Dedifferentiated amniotic fluid mesenchymal stem cell (primary cell): ENCODE measurements around the gene LYG2.
"Not testable (repeated sequence)": the region's sequence is repeated elsewhere in the genome, so short reads cannot be mapped to it uniquely, and the experiment has no call there.

ENCODE experiments used
- DNase-seq: peaks from one replicate; pipeline ENCODE4 v3.0.0-alpha.2; 2016; ENCODE audit errors: extremely low spot score

The LYG2 gene

GRCh38 chr2:99255491-99256318 is at the start of gene LYG2:
TSS of gene LYG2 (minus strand) at chr2:99255666. CDS start at chr2:99254260, 1,406 bp downstream.
- no peak for DNase-seq

GRCh38 chr2:99301097-99301496 is 45.6 kb upstream of the LYG2 start, which contains the start of gene LYG1:
TSS of gene LYG1 (minus strand) at chr2:99301197. CDS start at chr2:99295670, 5,527 bp downstream.
- not testable (repeated sequence) for DNase-seq

GRCh38 chr2:99299580-99299979 is 44.1 kb upstream of the LYG2 start:
- DNase-seq = no peak

- no peak for DNase-seq
Measured at GRCh38 chr2:99297994-99298393, 42.5 kb upstream of the LYG2 start.

- no peak for DNase-seq
Measured at GRCh38 chr2:99285526-99285925, 30.1 kb upstream of the LYG2 start.

- no peak for DNase-seq
Measured at GRCh38 chr2:99279969-99280695, 24.7 kb upstream of the LYG2 start.

GRCh38 chr2:99278793-99279291 is 23.4 kb upstream of the LYG2 start:
- peak; percentile 71 for DNase-seq

- DNase-seq = not testable (repeated sequence)
Measured at GRCh38 chr2:99278195-99278765, 22.8 kb upstream of the LYG2 start.

- DNase-seq = no peak
Measured at GRCh38 chr2:99275882-99276281, 20.4 kb upstream of the LYG2 start.

GRCh38 chr2:99261242-99261641 is 5.8 kb upstream of the LYG2 start:
- DNase-seq = no peak

GRCh38 chr2:99260184-99260583 is 4.7 kb upstream of the LYG2 start:
- DNase-seq = no peak

- DNase-seq = no peak
Measured at GRCh38 chr2:99259465-99259864, 4.0 kb upstream of the LYG2 start.

GRCh38 chr2:99256677-99257076 is 1.2 kb upstream of the LYG2 start:
- DNase-seq = no peak

GRCh38 chr2:99249951-99250350 is 5.5 kb downstream of the LYG2 start:
- DNase-seq = no peak

GRCh38 chr2:99242151-99242550 is 13.3 kb downstream of the LYG2 start:
- no peak for DNase-seq

- no peak for DNase-seq
Measured at GRCh38 chr2:99240431-99240830, 15.0 kb downstream of the LYG2 start.

- no peak for DNase-seq
Measured at GRCh38 chr2:99238599-99238998, 16.9 kb downstream of the LYG2 start.

- not testable (repeated sequence) for DNase-seq
Measured at GRCh38 chr2:99233177-99233576, 22.3 kb downstream of the LYG2 start.

- no peak for DNase-seq
Measured at GRCh38 chr2:99217929-99218501, 37.5 kb downstream of the LYG2 start.

GRCh38 chr2:99216096-99216495 is 39.4 kb downstream of the LYG2 start:
- DNase-seq = no peak

GRCh38 chr2:99205491-99205890 is 50.0 kb downstream of the LYG2 start:
- DNase-seq = no peak
